ENCODE data around the gene SDR39U1. TPM values are rescaled to one million over a fixed set of nuclear protein-coding genes. Genes with fewer than 3 reads are reported as not detected.
"Not testable (repeated sequence)": the region's sequence is repeated elsewhere in the genome, so short reads cannot be mapped to it uniquely, and the experiment has no call there.

Gene SDR39U1
- total RNA-seq, 1 donor from 2014 or later: 34.6 TPM

GRCh38 chr14:24475261-24475660 lies 32.7 kb upstream of the SDR39U1 start:
- Mint-ChIP-seq H3K27me3 (ENCODE audit: low read depth) (no peaks in the 10 kb centered on the region), H3K36me3 (ENCODE audit: low read depth) (peaks cover 14% of the 10 kb centered on the region), H3K4me1 (ENCODE audit: low read depth) (no peaks in the 10 kb centered on the region), H3K4me3 (ENCODE audit: unreplicated experiment) (no peak overlapping the region), H3K9me3 (ENCODE audit: low read depth) (peaks cover under 1% of the 10 kb centered on the region), H3K27ac (ENCODE audit: unreplicated experiment) (no peak overlapping the region)
- no peak for TF ChIP-seq CTCF (IDR thresholded peaks at IDR 0.05)
- DNase-seq (ENCODE audit: low spot score): no peak

GRCh38 chr14:24473211-24473610 lies 30.6 kb upstream of the SDR39U1 start:
- TF ChIP-seq CTCF (IDR thresholded peaks at IDR 0.05): no peak
- Mint-ChIP-seq H3K9me3 (ENCODE audit: low read depth) (peaks cover 4% of the 10 kb centered on the region), H3K36me3 (ENCODE audit: low read depth) (peaks cover 12% of the 10 kb centered on the region), H3K4me1 (ENCODE audit: low read depth) (no peaks in the 10 kb centered on the region), H3K4me3 (ENCODE audit: unreplicated experiment) (no peak overlapping the region), H3K27ac (ENCODE audit: unreplicated experiment) (no peak overlapping the region), H3K27me3 (ENCODE audit: low read depth) (no peaks in the 10 kb centered on the region)
- no peak for DNase-seq (ENCODE audit: low spot score)

- DNase-seq (ENCODE audit: low spot score); H3K36me3 Mint-ChIP-seq (ENCODE audit: low read depth); H3K27me3 Mint-ChIP-seq (ENCODE audit: low read depth); H3K4me1 Mint-ChIP-seq (ENCODE audit: low read depth); H3K27ac Mint-ChIP-seq (ENCODE audit: unreplicated experiment); H3K9me3 Mint-ChIP-seq (ENCODE audit: low read depth); H3K4me3 Mint-ChIP-seq (ENCODE audit: unreplicated experiment): not testable (repeated sequence)
Measured at GRCh38 chr14:24470450-24470849, 27.9 kb upstream of the SDR39U1 start.

GRCh38 chr14:24465805-24466204 lies 23.2 kb upstream of the SDR39U1 start:
- H3K9me3 Mint-ChIP-seq (ENCODE audit: low read depth): peaks cover 9% of the 10 kb centered on the region
- no peaks in the 10 kb centered on the region for H3K27me3 Mint-ChIP-seq (ENCODE audit: low read depth)
- no peak for TF ChIP-seq CTCF (IDR thresholded peaks at IDR 0.05)
- no peak for DNase-seq (ENCODE audit: low spot score)
- H3K27ac Mint-ChIP-seq (ENCODE audit: unreplicated experiment): no peak overlapping the region
- no peaks in the 10 kb centered on the region for H3K4me1 Mint-ChIP-seq (ENCODE audit: low read depth)
- no peak overlapping the region for H3K4me3 Mint-ChIP-seq (ENCODE audit: unreplicated experiment)
- peaks cover under 1% of the 10 kb centered on the region for H3K36me3 Mint-ChIP-seq (ENCODE audit: low read depth)

GRCh38 chr14:24465368-24465767 lies 22.8 kb upstream of the SDR39U1 start:
- Mint-ChIP-seq H3K36me3 (ENCODE audit: low read depth) (peaks cover 2% of the 10 kb centered on the region), H3K27ac (ENCODE audit: unreplicated experiment) (no peak overlapping the region), H3K9me3 (ENCODE audit: low read depth) (peaks cover 14% of the 10 kb centered on the region), H3K27me3 (ENCODE audit: low read depth) (no peaks in the 10 kb centered on the region), H3K4me1 (ENCODE audit: low read depth) (no peaks in the 10 kb centered on the region), H3K4me3 (ENCODE audit: unreplicated experiment) (no peak overlapping the region)
- no peak for DNase-seq (ENCODE audit: low spot score)
- TF ChIP-seq CTCF (IDR thresholded peaks at IDR 0.05): no peak

- Mint-ChIP-seq H3K27ac (ENCODE audit: unreplicated experiment) (no peak overlapping the region), H3K4me1 (ENCODE audit: low read depth) (no peaks in the 10 kb centered on the region), H3K27me3 (ENCODE audit: low read depth) (no peaks in the 10 kb centered on the region), H3K36me3 (ENCODE audit: low read depth) (peaks cover 2% of the 10 kb centered on the region), H3K9me3 (ENCODE audit: low read depth) (peaks cover 11% of the 10 kb centered on the region), H3K4me3 (ENCODE audit: unreplicated experiment) (no peak overlapping the region)
- no peak for TF ChIP-seq CTCF (IDR thresholded peaks at IDR 0.05)
- no peak for DNase-seq (ENCODE audit: low spot score)
Measured at GRCh38 chr14:24463884-24464785, 21.6 kb upstream of the SDR39U1 start.
